Esophagus muscularis mucosa (tissue), 4 donors: ENCODE data around the gene CLPTM1.
"Not testable (repeated sequence)": the region's sequence is repeated elsewhere in the genome, so short reads cannot be mapped to it uniquely, and the experiment has no call there.

Experiments
- EP300 ChIP-seq: sonication (generic); formaldehyde crosslinking; IDR thresholded peaks from one replicate; pipeline ENCODE4 v1.6.1; 2017; ENCODE audit warnings: antibody characterized with exemption
- POLR2A ChIP-seq: fragments of 450-650 bp; IDR thresholded peaks from one replicate; pipeline ENCODE4 v1.6.1; 2017; ENCODE audit warnings: antibody characterized with exemption, moderate library complexity, mild to moderate bottlenecking, low read depth
- TF ChIP-seq, protein P1 (sequence below), 3 experiments: fragments of 200-600 bp in 2 of 3; fragments of 450-650 bp in 1 of 3; sonication (generic) in 2 of 3; IDR thresholded peaks; one replicate each; pipeline ENCODE4 v1.5.1; 2017 to 2019; ENCODE audit warnings: antibody characterized with exemption in 3 of 3, mild to moderate bottlenecking in 2 of 3, moderate library complexity in 1 of 3

DNA sequence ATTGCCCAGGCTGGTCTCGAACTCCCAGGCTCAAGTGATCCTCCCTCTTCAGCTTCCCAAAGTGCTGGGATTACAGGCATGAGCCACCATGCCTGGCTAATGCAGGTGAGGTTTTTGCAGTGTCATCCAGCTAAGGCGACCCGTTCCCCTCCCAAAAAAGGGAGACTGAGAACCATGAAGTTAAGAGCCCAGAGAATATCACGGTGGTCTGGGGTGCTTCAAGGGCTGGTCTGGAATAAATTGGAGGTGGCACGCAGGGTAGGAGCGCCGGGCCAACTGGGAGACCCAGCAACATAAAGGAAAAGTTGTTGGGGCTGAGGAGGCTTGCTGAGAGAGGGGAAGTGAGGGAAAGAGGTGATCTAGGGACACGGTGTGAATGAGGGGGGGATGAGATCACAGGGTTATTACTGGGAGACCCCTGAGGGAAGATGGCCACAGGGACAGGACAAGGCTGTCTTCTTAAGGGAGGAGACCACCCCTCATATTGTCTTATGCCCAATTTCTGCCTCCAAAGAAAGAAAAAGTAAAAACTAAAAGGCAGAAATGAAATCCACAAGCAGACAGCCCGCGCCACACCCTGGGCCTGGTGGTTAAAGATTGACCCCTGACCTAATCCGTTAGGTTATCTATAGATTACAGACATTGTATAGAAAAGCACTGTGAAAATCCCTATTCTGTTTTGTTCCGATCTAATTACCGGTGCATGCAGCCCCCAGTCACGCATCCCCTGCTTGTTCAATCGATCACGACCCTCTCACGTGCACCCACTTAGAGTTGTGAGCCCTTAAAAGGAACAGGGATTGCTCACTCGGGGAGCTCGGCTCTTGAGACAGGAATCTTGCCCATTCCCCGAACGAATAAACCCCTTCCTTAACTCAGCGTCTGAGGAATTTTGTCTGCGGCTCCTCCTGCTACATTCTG, 41.4 kb upstream of the CLPTM1 start:
- not testable (repeated sequence) for TF ChIP-seq POLR2A, EP300
- TF ChIP-seq, protein P1, sequence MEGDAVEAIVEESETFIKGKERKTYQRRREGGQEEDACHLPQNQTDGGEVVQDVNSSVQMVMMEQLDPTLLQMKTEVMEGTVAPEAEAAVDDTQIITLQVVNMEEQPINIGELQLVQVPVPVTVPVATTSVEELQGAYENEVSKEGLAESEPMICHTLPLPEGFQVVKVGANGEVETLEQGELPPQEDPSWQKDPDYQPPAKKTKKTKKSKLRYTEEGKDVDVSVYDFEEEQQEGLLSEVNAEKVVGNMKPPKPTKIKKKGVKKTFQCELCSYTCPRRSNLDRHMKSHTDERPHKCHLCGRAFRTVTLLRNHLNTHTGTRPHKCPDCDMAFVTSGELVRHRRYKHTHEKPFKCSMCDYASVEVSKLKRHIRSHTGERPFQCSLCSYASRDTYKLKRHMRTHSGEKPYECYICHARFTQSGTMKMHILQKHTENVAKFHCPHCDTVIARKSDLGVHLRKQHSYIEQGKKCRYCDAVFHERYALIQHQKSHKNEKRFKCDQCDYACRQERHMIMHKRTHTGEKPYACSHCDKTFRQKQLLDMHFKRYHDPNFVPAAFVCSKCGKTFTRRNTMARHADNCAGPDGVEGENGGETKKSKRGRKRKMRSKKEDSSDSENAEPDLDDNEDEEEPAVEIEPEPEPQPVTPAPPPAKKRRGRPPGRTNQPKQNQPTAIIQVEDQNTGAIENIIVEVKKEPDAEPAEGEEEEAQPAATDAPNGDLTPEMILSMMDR (IDR thresholded peaks at IDR 0.05) = not testable (repeated sequence)
